DND-41 (cell line): Measurements from ENCODE around the gene TRPM3.

Experiments
- ATAC-seq: fragments of 200-7000 bp; cut with Tn5 transposase; 3 replicates; pipeline ENCODE4 v1.9.1; 2021; ENCODE audit warnings: low read depth; ENCODE audit not compliant: insufficient read depth
- DNase-seq: peaks from one replicate; pipeline ENCODE4 v3.0.0-alpha.2; 2020
- H2AFZ ChIP-seq: 2 replicates; pipeline ENCODE4 v1.6.0; 2012; ENCODE audit warnings: low read depth, low read length
- H3K27ac ChIP-seq: 2 replicates; pipeline ENCODE4 v1.5.1; 2012; ENCODE audit warnings: low read length, inconsistent platforms
- H3K27me3 ChIP-seq: fragments of 200-600 bp; sonication (generic); 2 replicates; pipeline ENCODE4 v1.6.0; 2012; ENCODE audit warnings: low read length, mild to moderate bottlenecking, inconsistent platforms; ENCODE audit not compliant: insufficient read depth, poor library complexity
- H3K36me3 ChIP-seq: 2 replicates; pipeline ENCODE4 v1.5.1; 2012; ENCODE audit warnings: low read length, inconsistent platforms; ENCODE audit not compliant: insufficient read depth
- H3K4me1 ChIP-seq: 2 replicates; pipeline ENCODE4 v1.5.1; 2012; ENCODE audit warnings: mild to moderate bottlenecking, low read length; ENCODE audit not compliant: insufficient read depth
- H3K4me2 ChIP-seq: 2 replicates; pipeline ENCODE4 v1.6.0; 2012; ENCODE audit warnings: mild to moderate bottlenecking, moderate library complexity, low read length, inconsistent platforms; ENCODE audit not compliant: insufficient read depth
- H3K4me3 ChIP-seq, 2 experiments: fragments of 200-600 bp in 1 of 2; shearing (Covaris generic) in 1 of 2; 2 replicates each; pipeline ENCODE4 v1.5.1; 2012 to 2016; ENCODE audit warnings: inconsistent platforms in 2 of 2, low read length in 2 of 2, mild to moderate bottlenecking in 2 of 2, low read depth in 1 of 2, moderate library complexity in 1 of 2
- H3K79me2 ChIP-seq: 2 replicates; pipeline ENCODE4 v1.6.0; 2012; ENCODE audit warnings: low read length, inconsistent platforms; ENCODE audit not compliant: insufficient read depth
- H3K9ac ChIP-seq: 2 replicates; pipeline ENCODE4 v1.6.0; 2012; ENCODE audit warnings: low read depth, mild to moderate bottlenecking, inconsistent platforms, low read length, moderate library complexity
- H3K9me3 ChIP-seq: 2 replicates; pipeline ENCODE4 v1.5.1; 2012; ENCODE audit warnings: low read length, moderate library complexity, mild to moderate bottlenecking, inconsistent platforms; ENCODE audit not compliant: insufficient read depth, severe bottlenecking
- H4K20me1 ChIP-seq: 2 replicates; pipeline ENCODE4 v1.6.0; 2012; ENCODE audit warnings: low read length; ENCODE audit not compliant: insufficient read depth
- EZH2 ChIP-seq: IDR thresholded peaks from 3 replicates; pipeline ENCODE4 v1.6.1; 2012; ENCODE audit warnings: borderline replicate concordance, low read depth, mild to moderate bottlenecking, moderate library complexity, low read length, inconsistent platforms; ENCODE audit not compliant: severe bottlenecking
- TF ChIP-seq, protein P1 (sequence below): IDR thresholded peaks from 2 replicates; pipeline ENCODE4 v1.5.1; 2012; ENCODE audit warnings: borderline replicate concordance, low read length, moderate library complexity, mild to moderate bottlenecking; ENCODE audit not compliant: poor library complexity, severe bottlenecking; ENCODE audit errors: extremely low read depth

The TRPM3 gene

GRCh38 chr9:70551801-70552200 is 569.6 kb downstream of the TRPM3 start:
- no peak for TF ChIP-seq EZH2
- TF ChIP-seq, protein P1, sequence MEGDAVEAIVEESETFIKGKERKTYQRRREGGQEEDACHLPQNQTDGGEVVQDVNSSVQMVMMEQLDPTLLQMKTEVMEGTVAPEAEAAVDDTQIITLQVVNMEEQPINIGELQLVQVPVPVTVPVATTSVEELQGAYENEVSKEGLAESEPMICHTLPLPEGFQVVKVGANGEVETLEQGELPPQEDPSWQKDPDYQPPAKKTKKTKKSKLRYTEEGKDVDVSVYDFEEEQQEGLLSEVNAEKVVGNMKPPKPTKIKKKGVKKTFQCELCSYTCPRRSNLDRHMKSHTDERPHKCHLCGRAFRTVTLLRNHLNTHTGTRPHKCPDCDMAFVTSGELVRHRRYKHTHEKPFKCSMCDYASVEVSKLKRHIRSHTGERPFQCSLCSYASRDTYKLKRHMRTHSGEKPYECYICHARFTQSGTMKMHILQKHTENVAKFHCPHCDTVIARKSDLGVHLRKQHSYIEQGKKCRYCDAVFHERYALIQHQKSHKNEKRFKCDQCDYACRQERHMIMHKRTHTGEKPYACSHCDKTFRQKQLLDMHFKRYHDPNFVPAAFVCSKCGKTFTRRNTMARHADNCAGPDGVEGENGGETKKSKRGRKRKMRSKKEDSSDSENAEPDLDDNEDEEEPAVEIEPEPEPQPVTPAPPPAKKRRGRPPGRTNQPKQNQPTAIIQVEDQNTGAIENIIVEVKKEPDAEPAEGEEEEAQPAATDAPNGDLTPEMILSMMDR, result no peak

DNA sequence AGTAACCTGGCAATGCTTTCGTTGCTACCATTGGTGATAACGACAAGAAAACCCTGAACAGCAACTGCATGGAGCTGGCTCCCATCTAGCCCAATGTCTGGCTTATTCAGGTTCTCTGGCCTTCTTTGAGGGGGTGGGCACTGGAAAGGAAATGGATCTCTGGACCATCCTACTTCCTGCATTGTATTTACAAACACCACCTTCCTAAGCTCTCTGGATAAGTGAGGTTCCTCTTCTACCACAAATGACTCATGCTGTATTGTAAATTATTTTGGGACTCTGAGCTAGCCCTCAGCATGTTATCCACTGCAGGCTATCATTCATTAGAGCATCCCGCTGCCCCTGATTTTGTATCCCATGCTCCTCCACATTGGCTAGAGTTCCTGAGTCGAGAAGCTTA is 570.0 kb downstream of the TRPM3 start:
- no peak overlapping the region for H3K27ac ChIP-seq

More at GRCh38 chr9:70551801-70552200, 569.6 kb downstream of the TRPM3 start:
- Histone ChIP-seq H3K27me3 (no peaks in the 10 kb centered on the region), H3K79me2 (no peaks in the 10 kb centered on the region), H3K4me1 (no peaks in the 10 kb centered on the region), H3K4me2 (no peak overlapping the region), H4K20me1 (no peaks in the 10 kb centered on the region), H3K27ac (no peak overlapping the region), H3K4me3 (no peak overlapping the region), H3K36me3 (no peaks in the 10 kb centered on the region), H3K9ac (no peak overlapping the region), H3K9me3 (no peaks in the 10 kb centered on the region), H2AFZ (no peak overlapping the region)
- ATAC-seq, result no peak
- no peak for DNase-seq

DNA sequence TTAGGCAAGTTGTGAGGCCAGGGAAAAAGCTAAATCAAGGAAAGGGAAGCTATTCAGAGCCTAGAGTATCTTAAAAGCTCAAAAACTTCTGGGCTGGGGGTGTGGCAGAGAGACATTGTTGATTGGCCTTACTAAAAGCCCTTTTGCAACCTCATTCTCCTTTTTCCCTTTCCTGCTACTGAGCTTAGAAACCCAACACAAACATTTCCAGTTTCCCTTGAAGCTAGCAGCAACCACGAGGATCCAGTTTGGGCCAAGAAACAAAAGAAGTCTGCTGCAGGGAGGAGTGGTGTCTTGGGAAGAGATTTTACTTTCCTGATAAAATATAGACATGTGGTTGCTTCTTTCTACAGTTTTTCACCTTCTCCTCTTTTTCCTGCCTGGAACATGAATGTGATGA is 571.5 kb downstream of the TRPM3 start:
- Histone ChIP-seq H3K27me3 (no peaks in the 10 kb centered on the region), H3K79me2 (no peaks in the 10 kb centered on the region), H3K9ac (no peak overlapping the region), H3K27ac (no peak overlapping the region), H2AFZ (no peak overlapping the region), H4K20me1 (no peaks in the 10 kb centered on the region), H3K4me3 (no peak overlapping the region), H3K4me2 (no peak overlapping the region), H3K36me3 (no peaks in the 10 kb centered on the region), H3K9me3 (no peaks in the 10 kb centered on the region), H3K4me1 (no peaks in the 10 kb centered on the region)
- ATAC-seq (no peak), DNase-seq (no peak)
- TF ChIP-seq, protein P1, result no peak
- no peak for TF ChIP-seq EZH2

More for the DNA sequence above, 570.0 kb downstream of the TRPM3 start:
- no peak for ATAC-seq
- Histone ChIP-seq H3K9me3 (no peaks in the 10 kb centered on the region), H3K4me2 (no peak overlapping the region), H3K79me2 (no peaks in the 10 kb centered on the region), H3K36me3 (no peaks in the 10 kb centered on the region), H3K9ac (no peak overlapping the region), H2AFZ (no peak overlapping the region), H4K20me1 (no peaks in the 10 kb centered on the region), H3K27me3 (no peaks in the 10 kb centered on the region), H3K4me1 (no peaks in the 10 kb centered on the region), H3K4me3 (no peak overlapping the region)
- DNase-seq, result no peak
- TF ChIP-seq, protein P1, result no peak
- no peak for TF ChIP-seq EZH2

DNA sequence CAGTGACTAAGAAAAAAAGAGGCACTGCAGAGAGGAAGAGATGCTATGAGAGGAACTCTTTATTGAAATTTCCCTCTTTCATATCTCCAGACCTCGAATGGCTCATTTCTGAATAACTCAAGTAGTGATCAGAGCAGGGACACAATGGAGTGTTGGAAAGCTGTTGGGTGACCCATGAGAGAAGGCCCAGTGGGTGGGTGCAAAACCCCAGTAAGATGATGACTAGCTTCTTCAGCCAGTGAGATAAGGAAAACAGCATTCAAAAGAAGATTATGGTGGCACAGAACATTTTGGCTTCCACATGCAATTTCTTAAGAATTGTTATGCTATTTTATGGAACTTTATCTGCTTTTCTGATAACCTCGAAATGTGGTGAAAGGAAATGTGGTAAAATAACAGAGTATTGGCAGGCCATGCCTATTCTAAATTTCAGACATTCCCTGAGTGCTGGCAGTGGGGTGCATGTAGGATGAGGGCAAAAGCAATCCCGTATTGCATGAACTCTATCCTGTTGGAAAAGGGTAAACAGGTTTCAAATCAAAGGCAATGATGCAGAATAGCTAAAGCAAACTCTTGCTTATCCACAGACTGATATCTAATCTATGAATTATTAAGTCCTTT is 579.0 kb downstream of the TRPM3 start:
- no peak overlapping the region for H3K9ac ChIP-seq
- no peaks in the 10 kb centered on the region for H3K4me1 ChIP-seq
- no peak for TF ChIP-seq EZH2
- TF ChIP-seq, protein P1, result no peak
- H3K27ac ChIP-seq, result no peak overlapping the region
- no peak for ATAC-seq
- H3K4me3 ChIP-seq, result no peak overlapping the region
- H3K36me3 ChIP-seq, result no peaks in the 10 kb centered on the region
- no peaks in the 10 kb centered on the region for H4K20me1 ChIP-seq
- DNase-seq, result no peak
- H3K9me3 ChIP-seq, result no peaks in the 10 kb centered on the region
- no peak overlapping the region for H2AFZ ChIP-seq
- no peak overlapping the region for H3K4me2 ChIP-seq
- no peaks in the 10 kb centered on the region for H3K79me2 ChIP-seq
- no peaks in the 10 kb centered on the region for H3K27me3 ChIP-seq
